ENCODE results near the gene WEE2.

DNA sequence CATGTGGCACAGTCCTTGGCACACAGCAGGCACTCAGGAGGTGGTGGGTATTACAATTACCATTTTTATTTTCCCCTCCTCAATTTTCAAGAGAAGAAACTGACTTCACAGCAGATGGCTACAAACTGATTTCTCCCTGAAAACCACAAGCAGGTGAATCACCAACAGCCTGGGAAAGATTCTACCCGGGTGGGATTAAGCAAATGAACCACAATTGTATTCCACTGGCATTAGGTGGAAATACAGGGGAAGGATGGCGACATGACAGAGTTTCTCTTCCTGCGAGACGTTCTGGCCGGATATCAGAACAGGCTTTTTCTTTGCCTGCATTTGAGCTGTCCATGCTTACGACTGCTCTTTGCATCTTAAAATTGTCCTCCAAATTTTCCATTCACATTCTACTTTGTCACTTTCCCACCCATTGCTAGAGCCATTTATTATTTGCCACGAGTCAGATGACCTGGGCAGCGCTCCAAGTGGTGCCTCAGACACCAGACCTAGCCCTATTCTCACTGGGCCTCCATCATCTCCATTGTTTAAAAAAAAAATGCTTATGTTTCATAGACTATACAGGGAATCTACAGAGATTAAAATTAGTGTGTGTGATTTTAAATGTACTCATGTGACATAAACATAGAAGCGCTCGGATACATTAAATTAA, 10.8 kb upstream of the WEE2 start:
- no peak for TF ChIP-seq POLR2AphosphoS5 (IDR thresholded peaks at IDR 0.05; ENCODE audit: borderline replicate concordance, low read depth, low read length)
- no peak for TF ChIP-seq FOXP2 (optimal IDR thresholded peaks at IDR 0.05; ENCODE audit: control extremely low read depth, extremely low read length, insufficient read depth)
- TF ChIP-seq EZH2 (IDR thresholded peaks at IDR 0.05), result no peak

Data from SK-N-MC (cell line).